Astrocyte (in vitro differentiated cells and primary cell): Measurements from ENCODE around the gene LYRM4. TPM values are rescaled to one million over a fixed set of nuclear protein-coding genes. Genes with fewer than 3 reads are reported as not detected.

ENCODE experiments used
- DNase-seq: peaks from one replicate; pipeline ENCODE4 v3.0.0-alpha.2; 2010; ENCODE audit warnings: low read depth
- FAIRE-seq: peaks from 2 replicates; lab custom pipeline; 2011; peaks lifted over from hg19 to GRCh38; lab: Jason Lieb, UNC
- H2AFZ ChIP-seq: 2 replicates; pipeline ENCODE4 v1.6.0; 2012; ENCODE audit warnings: low read depth, low read length, inconsistent platforms
- H3K27ac ChIP-seq: 2 replicates; pipeline ENCODE4 v1.5.1; 2011; ENCODE audit warnings: low read depth, low read length, inconsistent platforms
- H3K27me3 ChIP-seq: 2 replicates; pipeline ENCODE4 v1.6.0; 2011; ENCODE audit warnings: low read length, inconsistent platforms; ENCODE audit not compliant: insufficient read depth
- H3K36me3 ChIP-seq: 2 replicates; pipeline ENCODE4 v1.5.1; 2011; ENCODE audit warnings: low read length, inconsistent platforms; ENCODE audit not compliant: insufficient read depth
- H3K4me1 ChIP-seq: 2 replicates; pipeline ENCODE4 v1.5.1; 2011; ENCODE audit warnings: low read length, inconsistent platforms; ENCODE audit not compliant: insufficient read depth
- H3K4me2 ChIP-seq: 2 replicates; pipeline ENCODE4 v1.6.0; 2012; ENCODE audit warnings: low read length, inconsistent platforms
- H3K4me3 ChIP-seq: 2 replicates; pipeline ENCODE4 v1.5.1; 2011; ENCODE audit warnings: low read depth, mild to moderate bottlenecking, low read length, inconsistent platforms; ENCODE audit not compliant: insufficient read depth
- H3K79me2 ChIP-seq: 2 replicates; pipeline ENCODE4 v1.6.0; 2012; ENCODE audit warnings: mild to moderate bottlenecking, low read length, inconsistent platforms; ENCODE audit not compliant: insufficient read depth
- H3K9ac ChIP-seq: 2 replicates; pipeline ENCODE4 v1.6.0; 2012; ENCODE audit warnings: mild to moderate bottlenecking, low read length, inconsistent platforms
- H3K9me3 ChIP-seq: 2 replicates; pipeline ENCODE4 v1.5.1; 2012; ENCODE audit warnings: low read depth, mild to moderate bottlenecking, low read length, inconsistent platforms; ENCODE audit not compliant: insufficient read depth
- H4K20me1 ChIP-seq: 2 replicates; pipeline ENCODE4 v1.6.0; 2012; ENCODE audit warnings: low read length, inconsistent platforms; ENCODE audit not compliant: insufficient read depth
- H3K27ac Mint-ChIP-seq: one replicate; pipeline ENCODE4 v1.8.0; 2021; ENCODE audit warnings: mild to moderate bottlenecking, mixed read lengths; ENCODE audit not compliant: unreplicated experiment
- H3K27me3 Mint-ChIP-seq: one replicate; pipeline ENCODE4 v1.8.0; 2021; ENCODE audit warnings: low read depth, mixed read lengths; ENCODE audit not compliant: unreplicated experiment
- H3K36me3 Mint-ChIP-seq: one replicate; pipeline ENCODE4 v1.8.0; 2021; ENCODE audit warnings: low read depth, mixed read lengths; ENCODE audit not compliant: unreplicated experiment
- H3K4me1 Mint-ChIP-seq: one replicate; pipeline ENCODE4 v1.8.0; 2021; ENCODE audit warnings: low read depth, mixed read lengths; ENCODE audit not compliant: unreplicated experiment
- H3K4me3 Mint-ChIP-seq: one replicate; pipeline ENCODE4 v1.8.0; 2021; ENCODE audit warnings: mild to moderate bottlenecking, moderate library complexity, mixed read lengths; ENCODE audit not compliant: unreplicated experiment
- H3K9me3 Mint-ChIP-seq: one replicate; pipeline ENCODE4 v1.8.0; 2021; ENCODE audit warnings: mild to moderate bottlenecking, mixed read lengths; ENCODE audit not compliant: unreplicated experiment
- EZH2 ChIP-seq: IDR thresholded peaks from 2 replicates; pipeline ENCODE4 v1.6.1; 2012; ENCODE audit warnings: mild to moderate bottlenecking, low read length, inconsistent platforms; ENCODE audit not compliant: insufficient read depth
- total RNA-seq: library from RNA; stranded (reverse); gene quantifications from 2 replicates; pipeline ENCODE4 v1.2.1, GENCODE V29; 2021
- TF ChIP-seq, protein P1 (sequence below): IDR thresholded peaks from 2 replicates; pipeline ENCODE4 v1.5.1; 2011; ENCODE audit warnings: low read depth, mild to moderate bottlenecking, inconsistent platforms, low read length, moderate library complexity; ENCODE audit not compliant: insufficient read depth

The LYRM4 gene
- total RNA-seq, 1 donor from 2014 or later: 39.1 TPM

DNA sequence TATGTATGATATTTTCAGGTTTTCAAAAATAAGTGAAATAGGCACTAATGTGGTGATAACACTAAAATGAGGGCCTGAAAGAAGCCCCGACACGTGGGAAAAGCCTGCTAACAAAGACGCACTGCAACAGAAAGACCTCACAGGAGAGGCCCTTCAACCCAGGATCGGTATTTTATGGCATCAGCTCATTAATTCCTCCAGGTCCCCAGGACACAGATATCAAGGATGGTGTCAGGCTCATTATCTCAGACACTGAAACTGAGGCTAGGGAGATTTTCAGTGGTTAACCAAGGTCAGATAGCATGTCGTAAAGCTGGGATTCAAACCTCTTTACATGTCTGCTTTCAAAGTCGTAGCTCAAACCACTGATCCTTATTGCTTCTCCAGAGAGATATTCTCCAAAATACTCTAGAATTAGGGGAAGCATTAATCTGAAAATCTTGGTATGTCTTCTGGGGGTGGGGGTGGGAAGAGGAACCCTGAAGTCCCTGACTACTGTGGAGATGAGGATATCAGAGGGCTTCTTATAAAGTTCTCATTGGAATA is 111.5 kb downstream of the LYRM4 start:
- no peaks in the 10 kb centered on the region for H3K79me2 ChIP-seq

DNA sequence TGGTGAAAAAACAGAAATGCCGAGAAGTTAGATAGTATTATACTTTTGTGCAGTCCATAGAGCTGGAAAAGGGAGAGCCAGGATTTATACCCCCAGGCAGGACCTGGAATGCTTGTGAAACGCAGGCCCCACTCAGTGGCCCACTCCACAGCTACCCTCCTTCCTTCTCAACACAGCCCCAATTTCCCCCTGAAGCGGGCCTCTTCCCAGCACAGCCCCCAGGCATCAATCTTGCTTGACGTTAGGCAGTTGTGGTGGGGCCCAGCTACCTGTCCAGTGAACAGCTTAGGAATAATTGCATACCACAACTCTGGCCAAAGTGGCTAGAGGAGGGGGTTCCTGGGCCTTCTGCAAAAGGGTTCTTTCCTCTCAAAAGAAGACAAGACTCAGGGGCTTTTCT is 114.4 kb downstream of the LYRM4 start:
- H3K27ac ChIP-seq: no peak overlapping the region
- FAIRE-seq: no peak
- TF ChIP-seq, protein P1, sequence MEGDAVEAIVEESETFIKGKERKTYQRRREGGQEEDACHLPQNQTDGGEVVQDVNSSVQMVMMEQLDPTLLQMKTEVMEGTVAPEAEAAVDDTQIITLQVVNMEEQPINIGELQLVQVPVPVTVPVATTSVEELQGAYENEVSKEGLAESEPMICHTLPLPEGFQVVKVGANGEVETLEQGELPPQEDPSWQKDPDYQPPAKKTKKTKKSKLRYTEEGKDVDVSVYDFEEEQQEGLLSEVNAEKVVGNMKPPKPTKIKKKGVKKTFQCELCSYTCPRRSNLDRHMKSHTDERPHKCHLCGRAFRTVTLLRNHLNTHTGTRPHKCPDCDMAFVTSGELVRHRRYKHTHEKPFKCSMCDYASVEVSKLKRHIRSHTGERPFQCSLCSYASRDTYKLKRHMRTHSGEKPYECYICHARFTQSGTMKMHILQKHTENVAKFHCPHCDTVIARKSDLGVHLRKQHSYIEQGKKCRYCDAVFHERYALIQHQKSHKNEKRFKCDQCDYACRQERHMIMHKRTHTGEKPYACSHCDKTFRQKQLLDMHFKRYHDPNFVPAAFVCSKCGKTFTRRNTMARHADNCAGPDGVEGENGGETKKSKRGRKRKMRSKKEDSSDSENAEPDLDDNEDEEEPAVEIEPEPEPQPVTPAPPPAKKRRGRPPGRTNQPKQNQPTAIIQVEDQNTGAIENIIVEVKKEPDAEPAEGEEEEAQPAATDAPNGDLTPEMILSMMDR: no peak
- no peak for TF ChIP-seq EZH2
- Mint-ChIP-seq H3K27ac (no peak overlapping the region), H3K36me3 (no peaks in the 10 kb centered on the region), H3K27me3 (no peaks in the 10 kb centered on the region), H3K4me1 (peaks cover 7% of the 10 kb centered on the region), H3K4me3 (no peak overlapping the region), H3K9me3 (no peaks in the 10 kb centered on the region)
- H2AFZ ChIP-seq: no peak overlapping the region
- H3K4me3 ChIP-seq: no peak overlapping the region
- H3K4me1 ChIP-seq: peaks cover 3% of the 10 kb centered on the region
- no peaks in the 10 kb centered on the region for H3K27me3 ChIP-seq
- no peaks in the 10 kb centered on the region for H3K36me3 ChIP-seq
- no peak for DNase-seq
- H3K9ac ChIP-seq: no peak overlapping the region
- H4K20me1 ChIP-seq: peaks cover 13% of the 10 kb centered on the region
- no peak overlapping the region for H3K4me2 ChIP-seq
- no peaks in the 10 kb centered on the region for H3K9me3 ChIP-seq
- no peaks in the 10 kb centered on the region for H3K79me2 ChIP-seq

More for the DNA sequence above, 111.5 kb downstream of the LYRM4 start:
- Mint-ChIP-seq H3K4me3 (no peak overlapping the region), H3K4me1 (peaks cover 18% of the 10 kb centered on the region), H3K27ac (no peak overlapping the region), H3K36me3 (no peaks in the 10 kb centered on the region), H3K9me3 (no peaks in the 10 kb centered on the region), H3K27me3 (no peaks in the 10 kb centered on the region)
- H3K9ac ChIP-seq: no peak overlapping the region
- no peaks in the 10 kb centered on the region for H3K9me3 ChIP-seq
- FAIRE-seq: no peak
- H3K27ac ChIP-seq: no peak overlapping the region
- no peak overlapping the region for H2AFZ ChIP-seq
- H3K36me3 ChIP-seq: no peaks in the 10 kb centered on the region
- H3K27me3 ChIP-seq: no peaks in the 10 kb centered on the region
- no peak overlapping the region for H3K4me2 ChIP-seq
- DNase-seq: no peak
- no peaks in the 10 kb centered on the region for H4K20me1 ChIP-seq
- TF ChIP-seq, protein P1: no peak
- no peak for TF ChIP-seq EZH2
- peaks cover 17% of the 10 kb centered on the region for H3K4me1 ChIP-seq
- no peak overlapping the region for H3K4me3 ChIP-seq

DNA sequence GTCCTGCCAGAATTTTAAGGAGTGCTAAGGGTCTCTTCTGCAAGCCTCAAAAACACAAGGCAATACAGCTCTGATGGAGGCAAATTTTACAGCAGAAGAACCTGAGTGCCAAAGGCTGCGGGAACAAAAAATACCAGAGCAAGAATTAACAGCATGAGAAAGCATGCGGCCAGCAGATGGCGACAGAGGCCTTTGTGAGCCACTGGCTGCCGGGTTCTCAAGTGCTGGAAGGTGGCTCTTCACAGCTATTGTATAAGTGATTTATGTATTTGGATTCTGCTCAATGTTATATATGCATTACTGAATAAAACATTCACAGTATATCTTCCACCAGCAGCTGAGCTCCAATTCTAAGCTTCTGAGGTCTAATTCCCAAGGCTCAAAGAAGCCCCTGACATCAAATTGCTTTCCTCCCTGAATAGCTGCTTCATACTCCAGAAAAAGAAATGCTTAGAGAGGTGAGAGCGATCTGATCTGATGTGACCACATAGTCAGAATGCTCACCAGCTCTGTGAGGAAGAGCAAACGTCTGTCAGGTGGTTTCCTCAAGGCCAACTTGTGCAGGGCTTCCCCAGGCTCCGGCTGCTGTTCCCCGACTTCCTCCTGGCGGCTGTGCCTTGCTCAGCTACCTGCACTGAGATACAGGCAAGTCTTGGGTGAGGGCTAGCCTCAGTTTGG is 117.0 kb downstream of the LYRM4 start:
- Mint-ChIP-seq H3K9me3 (no peaks in the 10 kb centered on the region), H3K36me3 (no peaks in the 10 kb centered on the region), H3K4me3 (no peak overlapping the region), H3K27me3 (no peaks in the 10 kb centered on the region), H3K4me1 (peaks cover 3% of the 10 kb centered on the region), H3K27ac (no peak overlapping the region)
- Histone ChIP-seq H3K9ac (peak overlapping the region; percentile 4), H4K20me1 (peaks cover 13% of the 10 kb centered on the region), H3K4me2 (no peak overlapping the region), H2AFZ (no peak overlapping the region), H3K79me2 (no peaks in the 10 kb centered on the region), H3K27me3 (no peaks in the 10 kb centered on the region), H3K4me3 (no peak overlapping the region), H3K36me3 (no peaks in the 10 kb centered on the region), H3K9me3 (no peaks in the 10 kb centered on the region), H3K27ac (no peak overlapping the region), H3K4me1 (no peaks in the 10 kb centered on the region)
- TF ChIP-seq, protein P1: peak; percentile 93
- no peak for TF ChIP-seq EZH2
- FAIRE-seq (no peak), DNase-seq (peak; percentile 33)
